Chondrocyte (in vitro differentiated cells): ENCODE data around the gene LARGE1. TPM values are rescaled to one million over a fixed set of nuclear protein-coding genes. Genes with fewer than 3 reads are reported as not detected.

Experiments
- DNase-seq: peaks from one replicate; pipeline ENCODE4 v3.0.0; 2021; ENCODE audit warnings: mixed read lengths, low spot score
- H3K27ac Mint-ChIP-seq: one replicate; pipeline ENCODE4 v1.8.0; 2021; ENCODE audit warnings: mild to moderate bottlenecking, moderate library complexity, mixed read lengths; ENCODE audit not compliant: unreplicated experiment
- H3K27me3 Mint-ChIP-seq: 2 replicates; pipeline ENCODE4 v1.8.0; 2021; ENCODE audit warnings: low read depth, mixed read lengths
- H3K36me3 Mint-ChIP-seq: 2 replicates; pipeline ENCODE4 v1.8.0; 2021; ENCODE audit warnings: low read depth, mixed read lengths
- H3K4me1 Mint-ChIP-seq: 2 replicates; pipeline ENCODE4 v1.8.0; 2021; ENCODE audit warnings: low read depth, mild to moderate bottlenecking, mixed read lengths
- H3K4me3 Mint-ChIP-seq: one replicate; pipeline ENCODE4 v1.8.0; 2021; ENCODE audit warnings: mild to moderate bottlenecking, moderate library complexity, mixed read lengths; ENCODE audit not compliant: unreplicated experiment
- H3K9me3 Mint-ChIP-seq: 2 replicates; pipeline ENCODE4 v1.8.0; 2021; ENCODE audit warnings: low read depth, mixed read lengths
- total RNA-seq: library from RNA; stranded (reverse); gene quantifications from 3 replicates; pipeline ENCODE4 v1.2.1, GENCODE V29; 2021
- TF ChIP-seq, protein P1 (sequence below): fragments of 200-600 bp; sonication (generic); IDR thresholded peaks from 2 replicates; pipeline ENCODE4 v1.5.0; 2021; ENCODE audit warnings: antibody characterized with exemption, mild to moderate bottlenecking, moderate library complexity

LARGE1 gene
- total RNA-seq, 1 donor from 2014 or later: 21.3 TPM

DNA sequence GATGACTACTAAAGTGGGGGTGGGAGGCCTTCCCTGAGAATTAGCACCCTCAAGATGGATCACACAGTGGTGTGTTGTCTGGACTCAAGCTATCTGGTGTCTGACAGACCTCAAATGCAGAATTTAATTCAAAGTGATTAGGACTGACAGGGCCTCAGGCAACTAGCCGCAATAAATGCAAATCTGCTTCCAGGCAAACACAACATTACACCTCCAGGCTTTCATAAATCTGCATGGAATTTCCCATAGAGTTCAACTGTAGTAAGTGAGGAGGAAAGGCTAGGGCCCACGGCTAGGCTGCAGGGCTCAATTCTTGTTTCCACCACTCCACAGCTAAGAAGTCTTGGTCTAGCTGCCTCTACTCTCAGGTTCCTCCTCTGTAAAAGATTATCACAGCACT lies 331.4 kb downstream of the LARGE1 start:
- Mint-ChIP-seq H3K4me1 (no peaks in the 10 kb centered on the region), H3K4me3 (no peak overlapping the region), H3K27me3 (no peaks in the 10 kb centered on the region), H3K27ac (no peak overlapping the region), H3K36me3 (no peaks in the 10 kb centered on the region), H3K9me3 (no peaks in the 10 kb centered on the region)
- DNase-seq: no peak
- TF ChIP-seq, protein P1, sequence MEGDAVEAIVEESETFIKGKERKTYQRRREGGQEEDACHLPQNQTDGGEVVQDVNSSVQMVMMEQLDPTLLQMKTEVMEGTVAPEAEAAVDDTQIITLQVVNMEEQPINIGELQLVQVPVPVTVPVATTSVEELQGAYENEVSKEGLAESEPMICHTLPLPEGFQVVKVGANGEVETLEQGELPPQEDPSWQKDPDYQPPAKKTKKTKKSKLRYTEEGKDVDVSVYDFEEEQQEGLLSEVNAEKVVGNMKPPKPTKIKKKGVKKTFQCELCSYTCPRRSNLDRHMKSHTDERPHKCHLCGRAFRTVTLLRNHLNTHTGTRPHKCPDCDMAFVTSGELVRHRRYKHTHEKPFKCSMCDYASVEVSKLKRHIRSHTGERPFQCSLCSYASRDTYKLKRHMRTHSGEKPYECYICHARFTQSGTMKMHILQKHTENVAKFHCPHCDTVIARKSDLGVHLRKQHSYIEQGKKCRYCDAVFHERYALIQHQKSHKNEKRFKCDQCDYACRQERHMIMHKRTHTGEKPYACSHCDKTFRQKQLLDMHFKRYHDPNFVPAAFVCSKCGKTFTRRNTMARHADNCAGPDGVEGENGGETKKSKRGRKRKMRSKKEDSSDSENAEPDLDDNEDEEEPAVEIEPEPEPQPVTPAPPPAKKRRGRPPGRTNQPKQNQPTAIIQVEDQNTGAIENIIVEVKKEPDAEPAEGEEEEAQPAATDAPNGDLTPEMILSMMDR: no peak

DNA sequence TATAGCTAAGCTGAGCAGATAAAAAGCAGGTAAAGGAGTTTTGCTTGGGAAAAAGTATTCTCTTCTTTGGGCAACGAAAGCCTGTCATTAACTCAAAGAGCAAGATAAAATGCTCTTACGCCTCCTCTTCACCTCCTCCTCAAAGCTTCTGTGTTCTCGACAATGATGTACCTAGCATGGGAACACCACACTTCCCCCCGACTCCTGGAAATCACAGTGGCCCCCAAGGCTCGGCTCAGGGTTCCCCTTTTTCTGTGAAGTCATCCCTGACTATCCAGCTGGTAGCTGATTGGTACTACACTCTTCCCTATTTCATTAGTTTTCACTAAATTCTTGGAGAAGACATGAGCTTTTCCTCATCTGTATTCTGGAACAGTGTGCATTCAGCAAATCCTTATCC lies 336.1 kb downstream of the LARGE1 start:
- no peaks in the 10 kb centered on the region for H3K27me3 Mint-ChIP-seq
- H3K27ac Mint-ChIP-seq: no peak overlapping the region
- no peak overlapping the region for H3K4me3 Mint-ChIP-seq
- H3K4me1 Mint-ChIP-seq: no peaks in the 10 kb centered on the region
- DNase-seq: no peak
- H3K9me3 Mint-ChIP-seq: no peaks in the 10 kb centered on the region
- TF ChIP-seq, protein P1: no peak
- H3K36me3 Mint-ChIP-seq: no peaks in the 10 kb centered on the region

DNA sequence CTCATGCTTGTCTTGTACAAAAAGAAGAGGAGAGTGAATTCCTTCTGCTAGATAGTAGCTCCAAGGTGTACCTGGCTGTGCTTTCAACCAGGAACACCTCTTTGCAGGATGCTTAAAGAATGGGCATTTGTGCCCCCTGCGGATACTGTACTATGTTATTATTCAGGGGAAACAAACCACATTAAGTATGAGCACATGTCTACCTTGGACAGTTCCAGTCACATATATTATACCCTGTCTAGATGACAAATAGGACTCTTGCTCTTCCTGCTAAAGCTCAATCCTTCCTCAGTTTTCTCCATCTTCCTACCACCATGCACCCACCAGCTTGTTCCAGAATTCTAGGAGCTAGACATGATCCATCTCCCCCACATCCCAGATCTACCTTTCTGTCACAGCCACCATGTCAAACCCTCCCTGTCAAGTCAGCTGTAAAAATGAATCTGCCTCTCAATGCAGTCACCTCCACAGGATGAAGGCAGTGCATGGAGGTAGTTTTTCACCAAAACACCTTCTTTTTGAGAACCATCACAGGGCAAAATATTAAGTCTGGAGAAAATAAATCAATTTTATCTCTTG lies 337.4 kb downstream of the LARGE1 start:
- DNase-seq: no peak
- Mint-ChIP-seq H3K9me3 (no peaks in the 10 kb centered on the region), H3K4me3 (no peak overlapping the region), H3K27ac (no peak overlapping the region), H3K36me3 (no peaks in the 10 kb centered on the region), H3K4me1 (no peaks in the 10 kb centered on the region), H3K27me3 (no peaks in the 10 kb centered on the region)
- TF ChIP-seq, protein P1: no peak

DNA sequence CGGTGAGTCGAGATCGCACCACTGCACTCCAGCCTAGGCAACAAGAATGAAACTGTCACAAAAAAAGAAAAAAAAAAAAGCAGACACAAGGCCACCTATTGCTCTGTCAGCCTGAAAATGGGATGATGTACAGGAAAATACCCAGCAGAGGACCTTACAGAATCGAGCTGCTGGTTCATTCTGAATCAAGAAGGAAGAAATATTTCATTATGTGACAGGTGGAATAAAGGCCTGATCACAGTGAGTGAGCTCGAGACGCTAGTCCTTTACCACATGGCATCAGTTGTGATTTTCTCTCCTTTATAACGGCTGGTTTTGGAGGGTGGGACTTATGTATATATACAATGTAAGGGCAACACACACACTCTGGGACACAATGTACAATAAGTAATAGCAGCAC lies 340.0 kb downstream of the LARGE1 start:
- no peak for DNase-seq
- TF ChIP-seq, protein P1: no peak
- Mint-ChIP-seq H3K27me3 (no peaks in the 10 kb centered on the region), H3K4me3 (no peak overlapping the region), H3K9me3 (no peaks in the 10 kb centered on the region), H3K36me3 (no peaks in the 10 kb centered on the region), H3K27ac (no peak overlapping the region), H3K4me1 (no peaks in the 10 kb centered on the region)

DNA sequence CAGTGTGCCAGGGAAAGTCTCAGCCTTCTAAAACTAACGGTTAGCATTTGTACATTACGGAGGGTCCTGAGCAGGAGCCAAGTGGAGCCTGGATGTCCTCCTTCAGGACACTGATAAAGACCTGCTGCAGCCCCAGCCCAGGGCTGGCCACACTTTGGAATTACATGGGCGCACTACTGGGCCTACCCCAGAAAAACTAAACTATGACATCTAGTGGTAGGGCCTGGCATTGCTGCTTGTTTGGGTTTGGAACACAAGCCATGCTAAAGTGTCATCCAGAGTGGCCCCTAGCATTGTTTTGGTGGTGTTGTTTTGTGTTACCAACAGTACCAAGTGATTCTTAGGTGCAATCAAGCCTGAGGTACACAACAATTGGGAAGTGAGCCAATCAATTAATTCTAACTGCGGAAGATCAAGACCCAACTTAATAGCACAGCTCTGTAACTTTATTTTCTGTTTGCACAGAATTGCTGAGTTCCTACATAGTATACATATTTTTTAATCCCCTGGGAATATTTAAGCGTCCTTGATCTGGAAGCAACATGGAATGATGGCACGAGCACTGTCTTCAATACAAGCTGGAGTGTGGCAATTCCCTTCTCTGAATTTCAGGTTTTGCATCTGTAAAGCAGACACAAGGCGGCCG lies 340.7 kb downstream of the LARGE1 start:
- Mint-ChIP-seq H3K4me3 (no peak overlapping the region), H3K27ac (no peak overlapping the region), H3K4me1 (no peaks in the 10 kb centered on the region)

More for the DNA sequence above, 340.7 kb downstream of the LARGE1 start:
- H3K36me3 Mint-ChIP-seq: no peaks in the 10 kb centered on the region
- H3K27me3 Mint-ChIP-seq: no peaks in the 10 kb centered on the region
- no peak for DNase-seq
- TF ChIP-seq, protein P1: peak; percentile 89
- no peaks in the 10 kb centered on the region for H3K9me3 Mint-ChIP-seq
